H1 (cell line): ENCODE measurements around the gene S1PR1. TPM values are rescaled to one million over a fixed set of nuclear protein-coding genes. Genes with fewer than 3 reads are reported as not detected.

ENCODE experiments used
- CTCF ChIA-PET: fragments of 300-600 bp; sonication (Branson Sonifier 250); formaldehyde crosslinking; loops from one replicate; lab custom pipeline; 2021; ENCODE audit not compliant: partially characterized antibody; lab: Charles Lee
- POLR2A ChIA-PET: fragments of 300-600 bp; sonication (Branson Sonifier 250); formaldehyde crosslinking; loops from one replicate; lab custom pipeline; 2021; ENCODE audit warnings: inconsistent platforms; ENCODE audit not compliant: partially characterized antibody; lab: Charles Lee
- DNase-seq, 2 experiments: peaks; one replicate each; pipeline versions ENCODE4 v3.0.0 to v3.0.0-alpha.2; 2010 to 2022; ENCODE audit warnings: low spot score in 2 of 2, low read depth in 1 of 2, mixed read lengths in 1 of 2
- FAIRE-seq: peaks from 2 replicates; lab custom pipeline; 2011; peaks lifted over from hg19 to GRCh38; lab: Jason Lieb, UNC
- H2AFZ ChIP-seq: 2 replicates; pipeline ENCODE4 v1.8.1; 2012; ENCODE audit warnings: low read length, inconsistent platforms
- H2AK5ac ChIP-seq: 2 replicates; pipeline ENCODE4 v1.6.1; 2013; ENCODE audit warnings: low read depth, low read length
- H2BK120ac ChIP-seq: replicated peaks from 2 replicates; pipeline ENCODE3; 2013; ENCODE audit warnings: low read depth, low read length, inconsistent platforms
- H2BK12ac ChIP-seq: 2 replicates; pipeline ENCODE4 v1.6.1; 2013; ENCODE audit warnings: low read depth, low read length
- H2BK15ac ChIP-seq: 2 replicates; pipeline ENCODE4 v1.6.1; 2013; ENCODE audit warnings: low read length
- H2BK20ac ChIP-seq: 2 replicates; pipeline ENCODE4 v1.6.1; 2013; ENCODE audit warnings: low read length
- H2BK5ac ChIP-seq: 2 replicates; pipeline ENCODE4 v1.6.1; 2013; ENCODE audit warnings: low read depth, low read length
- H3K14ac ChIP-seq: 2 replicates; pipeline ENCODE4 v1.6.1; 2013; ENCODE audit warnings: inconsistent platforms; ENCODE audit not compliant: insufficient read length
- H3K18ac ChIP-seq: 2 replicates; pipeline ENCODE4 v1.6.1; 2013; ENCODE audit warnings: low read length; ENCODE audit errors: extremely low read depth
- H3K23ac ChIP-seq: 2 replicates; pipeline ENCODE4 v1.6.1; 2013; ENCODE audit warnings: inconsistent platforms; ENCODE audit not compliant: insufficient read length
- H3K23me2 ChIP-seq: 2 replicates; pipeline ENCODE4 v1.6.1; 2013; ENCODE audit warnings: low read depth, low read length
- H3K27ac ChIP-seq: 2 replicates; pipeline ENCODE4 v1.6.1; 2011; ENCODE audit warnings: low read depth, low read length, inconsistent platforms
- H3K27me3 ChIP-seq, 4 experiments: replicated peaks in 1 of 4; 1 replicate in 1 of 4; 2 replicates in 3 of 4; pipeline versions ENCODE4 v1.6.1 to v1.8.1; 2011 to 2013; ENCODE audit warnings: low read length in 3 of 4, mild to moderate bottlenecking in 3 of 4, inconsistent platforms in 2 of 4, mixed read lengths in 2 of 4, moderate library complexity in 1 of 4; ENCODE audit not compliant: control insufficient read depth in 3 of 4, insufficient read depth in 3 of 4; ENCODE audit errors: extremely low read depth in 1 of 4
- H3K36me3 ChIP-seq, 4 experiments: 2 replicates each; pipeline versions ENCODE4 v1.6.1 to v1.8.1; 2011 to 2013; ENCODE audit warnings: mild to moderate bottlenecking in 4 of 4, low read length in 3 of 4, moderate library complexity in 2 of 4, control low read depth in 1 of 4, inconsistent platforms in 1 of 4; ENCODE audit not compliant: insufficient read depth in 4 of 4, control insufficient read depth in 2 of 4
- H3K4ac ChIP-seq: replicated peaks from 2 replicates; pipeline ENCODE3; 2013; ENCODE audit warnings: low read length, low read depth, mixed read lengths, inconsistent platforms; ENCODE audit not compliant: insufficient read length
- H3K4me1 ChIP-seq, 4 experiments: replicated peaks in 1 of 4; 1 replicate in 1 of 4; 2 replicates in 3 of 4; pipeline versions ENCODE4 v1.6.1 to v1.8.1; 2011 to 2013; ENCODE audit warnings: low read length in 3 of 4, inconsistent platforms in 2 of 4, mixed read lengths in 1 of 4; ENCODE audit not compliant: insufficient read depth in 4 of 4, control insufficient read depth in 3 of 4
- H3K4me2 ChIP-seq, 2 experiments: 2 replicates each; pipeline versions ENCODE4 v1.6.1 to v1.8.1; 2011 to 2013; ENCODE audit warnings: low read depth in 2 of 2, low read length in 2 of 2, control low read depth in 1 of 2, inconsistent platforms in 1 of 2, mild to moderate bottlenecking in 1 of 2; ENCODE audit not compliant: insufficient read depth in 1 of 2
- H3K4me3 ChIP-seq, 4 experiments: fragments of 200-600, 300-600 bp in 1 of 4; sonication (generic), shearing (Covaris generic), sonication (Bioruptor Twin) in 1 of 4; 2 replicates each; pipeline versions ENCODE4 v1.5.1 to v1.8.1; 2011 to 2016; ENCODE audit warnings: low read length in 4 of 4, low read depth in 3 of 4, control low read depth in 2 of 4, inconsistent platforms in 2 of 4, mild to moderate bottlenecking in 2 of 4, mixed read lengths in 1 of 4, moderate library complexity in 1 of 4; ENCODE audit not compliant: insufficient read depth in 2 of 4; ENCODE audit errors: extremely low read depth in 1 of 4
- H3K56ac ChIP-seq: replicated peaks from 2 replicates; pipeline ENCODE3; 2013; ENCODE audit warnings: low read depth, mild to moderate bottlenecking, mixed read lengths, low read length, inconsistent platforms; ENCODE audit not compliant: insufficient read length
- H3K79me1 ChIP-seq: 2 replicates; pipeline ENCODE4 v1.6.1; 2013; ENCODE audit warnings: low read depth, low read length, control low read depth
- H3K79me2 ChIP-seq, 2 experiments: 2 replicates each; pipeline versions ENCODE4 v1.6.1 to v1.8.1; 2012 to 2013; ENCODE audit warnings: low read length in 2 of 2, mild to moderate bottlenecking in 2 of 2, inconsistent platforms in 1 of 2; ENCODE audit not compliant: insufficient read depth in 2 of 2, control insufficient read depth in 1 of 2
- H3K9ac ChIP-seq, 4 experiments: replicated peaks in 1 of 4; 1 replicate in 1 of 4; 2 replicates in 3 of 4; pipeline versions ENCODE4 v1.6.1 to v1.8.1; 2011 to 2013; ENCODE audit warnings: low read depth in 3 of 4, low read length in 3 of 4, control low read depth in 2 of 4, mild to moderate bottlenecking in 2 of 4, moderate library complexity in 2 of 4, inconsistent platforms in 1 of 4; ENCODE audit errors: extremely low read depth in 1 of 4
- H3K9me3 ChIP-seq, 2 experiments: 2 replicates each; pipeline versions ENCODE4 v1.6.1 to v1.8.1; 2012 to 2013; ENCODE audit warnings: mild to moderate bottlenecking in 2 of 2, moderate library complexity in 2 of 2, control low read depth in 1 of 2, inconsistent platforms in 1 of 2, low read depth in 1 of 2, low read length in 1 of 2, mixed read lengths in 1 of 2; ENCODE audit not compliant: insufficient read depth in 2 of 2
- H4K20me1 ChIP-seq, 2 experiments: replicated peaks in 1 of 2; 2 replicates each; pipeline versions ENCODE3 to v1.8.1; 2011 to 2013; ENCODE audit warnings: inconsistent platforms in 2 of 2, low read length in 2 of 2, mild to moderate bottlenecking in 1 of 2; ENCODE audit not compliant: insufficient read depth in 2 of 2, control insufficient read depth in 1 of 2
- H4K5ac ChIP-seq: 2 replicates; pipeline ENCODE4 v1.6.1; 2013; ENCODE audit warnings: low read length, low read depth, mixed read lengths, inconsistent platforms; ENCODE audit not compliant: insufficient read length
- H4K8ac ChIP-seq: 2 replicates; pipeline ENCODE4 v1.8.0; 2013; ENCODE audit warnings: mild to moderate bottlenecking, moderate library complexity, low read length, inconsistent platforms; ENCODE audit not compliant: insufficient read depth; ENCODE audit errors: extremely low read depth
- H4K91ac ChIP-seq: replicated peaks from 2 replicates; pipeline ENCODE3; 2013; ENCODE audit warnings: low read length, mixed read lengths, inconsistent platforms; ENCODE audit not compliant: insufficient read length
- ASH2L ChIP-seq: fragments of 200-600, 300-600 bp; sonication (generic); IDR thresholded peaks from one replicate; pipeline ENCODE4 v1.7.1; 2017; ENCODE audit warnings: low read length
- EGR1 ChIP-seq: IDR thresholded peaks from 2 replicates; pipeline ENCODE4 v1.6.1; 2011; ENCODE audit warnings: low read depth, low read length, borderline replicate concordance
- FOSL1 ChIP-seq: IDR thresholded peaks from 2 replicates; pipeline ENCODE4 v1.6.1; 2011; ENCODE audit warnings: mild to moderate bottlenecking, low read depth, low read length, moderate library complexity; ENCODE audit not compliant: insufficient read depth
- JUND ChIP-seq: IDR thresholded peaks from 2 replicates; pipeline ENCODE4 v1.6.1; 2011; ENCODE audit warnings: mild to moderate bottlenecking, improper control_type of control experiment, low read length
- RFX5 ChIP-seq: IDR thresholded peaks from 2 replicates; pipeline ENCODE4 v1.6.1; 2011; ENCODE audit warnings: low read depth, low read length, improper control_type of control experiment, borderline replicate concordance
- SAP30 ChIP-seq: fragments of 300-600 bp; sonication (generic); IDR thresholded peaks from 2 replicates; pipeline ENCODE4 v1.7.1; 2012; ENCODE audit warnings: low read length, moderate library complexity, mild to moderate bottlenecking, inconsistent platforms; ENCODE audit not compliant: insufficient read depth, insufficient replicate concordance
- SIN3A ChIP-seq, 2 experiments: IDR thresholded peaks in 1 of 2; conservative IDR thresholded peaks in 1 of 2; 2 replicates each; pipeline ENCODE4 v1.6.1; 2011 to 2012; ENCODE audit warnings: low read length in 2 of 2, improper control_type of control experiment in 1 of 2, low read depth in 1 of 2, mild to moderate bottlenecking in 1 of 2
- SP4 ChIP-seq: IDR thresholded peaks from 2 replicates; pipeline ENCODE4 v1.6.1; 2012; ENCODE audit warnings: low read length, inconsistent platforms
- polyA plus RNA-seq, 7 experiments: library from polyadenylated mRNA; depleted of rRNA in 3 of 7; stranded (reverse) in 5 of 7; unstranded in 2 of 7; fragments of >200 nt in 5 of 7; fragments of 200-250 nt in 2 of 7; gene quantifications; 1 replicate in 5 of 7; 2 replicates in 1 of 7; 4 replicates in 1 of 7; pipeline versions ENCODE4 v1.2.1 to v1.2.3, GENCODE V29; 2011 to 2013; ENCODE audit warnings: missing spikeins in 2 of 7, mixed read lengths in 2 of 7
- total RNA-seq: library from RNA; stranded (reverse); fragmentation: NEBNext Ultra II Directional; extraction: Animal tissue kit (Norgen Biotek cat#: 25700); gene quantifications from 2 replicates; pipeline ENCODE4 v1.2.1, GENCODE V29; 2021

S1PR1 gene
- total and polyA plus RNA-seq, 2 of the 8 experiments (the other 6 are each of a cell fraction or from before 2014, with no cell fraction given) = 3.5 to 5.5 TPM

DNA sequence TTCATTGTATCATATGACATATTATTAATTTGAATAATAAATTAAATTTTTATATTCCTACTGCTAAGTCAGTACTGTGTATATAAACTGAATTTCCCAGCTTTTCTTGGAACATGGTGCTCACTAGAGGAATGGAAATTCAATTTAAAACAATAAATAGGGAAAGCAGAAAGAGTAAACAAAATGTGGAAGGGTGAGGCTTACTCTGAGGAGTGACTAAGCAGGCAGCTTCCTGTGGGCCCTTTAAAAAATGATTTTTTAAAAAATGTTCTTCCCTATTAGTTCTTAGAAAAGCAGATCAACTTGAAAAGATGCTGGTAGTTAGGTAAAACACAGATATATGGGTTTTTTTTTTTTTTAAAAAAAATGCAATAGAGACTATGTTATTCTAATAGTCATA lies 49.5 kb upstream of the S1PR1 start:
- H3K27me3 ChIP-seq = no peaks in the 10 kb centered on the region
- no peak overlapping the region for H3K23ac ChIP-seq
- TF ChIP-seq FOSL1 (no peak), ASH2L (no peak), SIN3A (conservative IDR thresholded peaks at IDR 0.05 in 1 of 2, IDR thresholded peaks at IDR 0.05 in 1 of 2; ENCODE audit: low read depth in 1 of 2, low read length in 2 of 2) (no peak), SAP30 (no peak), EGR1 (no peak), JUND (no peak), RFX5 (no peak), SP4 (no peak)
- no peak overlapping the region for H3K56ac ChIP-seq
- H3K79me2 ChIP-seq = no peaks in the 10 kb centered on the region
- H3K27ac ChIP-seq = no peak overlapping the region
- no peak overlapping the region for H3K4me3 ChIP-seq
- H2BK20ac ChIP-seq = no peak overlapping the region
- H3K9ac ChIP-seq = no peak overlapping the region
- no peak overlapping the region for H3K14ac ChIP-seq
- H2BK5ac ChIP-seq = no peak overlapping the region
- H2BK12ac ChIP-seq = no peak overlapping the region
- CTCF ChIA-PET = interaction anchor here (1.0 to 1.2 kb wide), 2 partner anchors 11 to 101 kb away, joined by 3 read pairs; no protein-coding TSS in a partner anchor
- H4K20me1 ChIP-seq = no peaks in the 10 kb centered on the region
- no peaks in the 10 kb centered on the region for H3K23me2 ChIP-seq
- no peak for DNase-seq
- H4K91ac ChIP-seq = no peak overlapping the region
- no peak overlapping the region for H4K5ac ChIP-seq
- H3K9me3 ChIP-seq = no peaks in the 10 kb centered on the region
- no peaks in the 10 kb centered on the region for H3K36me3 ChIP-seq
- no peak overlapping the region for H3K18ac ChIP-seq
- H2AFZ ChIP-seq = no peak overlapping the region
- H2BK120ac ChIP-seq = no peak overlapping the region
- POLR2A ChIA-PET = interaction anchor here (0.6 kb wide), 1 partner anchor 78 kb away, joined by 3 read pairs; no protein-coding TSS in a partner anchor
- no peak overlapping the region for H2AK5ac ChIP-seq
- no peaks in the 10 kb centered on the region for H3K79me1 ChIP-seq
- no peaks in the 10 kb centered on the region for H3K4me1 ChIP-seq
- no peak overlapping the region for H3K4me2 ChIP-seq
- no peak overlapping the region for H4K8ac ChIP-seq
- FAIRE-seq = no peak
- H2BK15ac ChIP-seq = no peak overlapping the region
- H3K4ac ChIP-seq = no peak overlapping the region
